ENCODE results near the gene FGD1.

Gene FGD1

GRCh38 chrX:54416965-54417364 is 79.1 kb downstream of the FGD1 start:
- Histone ChIP-seq H3K4me3 (ENCODE audit: severe bottlenecking) (no peak overlapping the region), H3K4me1 (ENCODE audit: insufficient read depth, poor library complexity, severe bottlenecking) (no peaks in the 10 kb centered on the region), H3K27ac (ENCODE audit: poor library complexity, severe bottlenecking) (no peak overlapping the region), H3K27me3 (ENCODE audit: insufficient read depth, poor library complexity, severe bottlenecking) (no peaks in the 10 kb centered on the region), H3K36me3 (ENCODE audit: low read depth) (no peaks in the 10 kb centered on the region), H3K9me3 (ENCODE audit: severe bottlenecking) (no peaks in the 10 kb centered on the region)
- no peak for TF ChIP-seq CTCF (IDR thresholded peaks at IDR 0.05; ENCODE audit: poor library complexity, severe bottlenecking)
- DNase-seq (ENCODE audit: low spot score) (no peak), ATAC-seq (ENCODE audit: low read depth) (no peak)

GRCh38 chrX:54415534-54416350 is 80.3 kb downstream of the FGD1 start:
- DNase-seq (ENCODE audit: low spot score): no peak
- no peak overlapping the region for H3K4me3 ChIP-seq (ENCODE audit: severe bottlenecking)
- no peak for ATAC-seq (ENCODE audit: low read depth)
- no peaks in the 10 kb centered on the region for H3K36me3 ChIP-seq (ENCODE audit: low read depth)
- no peak overlapping the region for H3K27ac ChIP-seq (ENCODE audit: poor library complexity, severe bottlenecking)
- TF ChIP-seq CTCF (IDR thresholded peaks at IDR 0.05; ENCODE audit: poor library complexity, severe bottlenecking): no peak
- no peaks in the 10 kb centered on the region for H3K9me3 ChIP-seq (ENCODE audit: severe bottlenecking)
- H3K4me1 ChIP-seq (ENCODE audit: insufficient read depth, poor library complexity, severe bottlenecking): no peaks in the 10 kb centered on the region
- no peaks in the 10 kb centered on the region for H3K27me3 ChIP-seq (ENCODE audit: insufficient read depth, poor library complexity, severe bottlenecking)

GRCh38 chrX:54413753-54414152 is 82.3 kb downstream of the FGD1 start:
- H3K4me1 ChIP-seq (ENCODE audit: insufficient read depth, poor library complexity, severe bottlenecking): no peaks in the 10 kb centered on the region
- no peaks in the 10 kb centered on the region for H3K9me3 ChIP-seq (ENCODE audit: severe bottlenecking)
- DNase-seq (ENCODE audit: low spot score) (no peak), ATAC-seq (ENCODE audit: low read depth) (no peak)
- no peak for TF ChIP-seq CTCF (IDR thresholded peaks at IDR 0.05; ENCODE audit: poor library complexity, severe bottlenecking)
- no peak overlapping the region for H3K27ac ChIP-seq (ENCODE audit: poor library complexity, severe bottlenecking)
- H3K4me3 ChIP-seq (ENCODE audit: severe bottlenecking): no peak overlapping the region
- H3K27me3 ChIP-seq (ENCODE audit: insufficient read depth, poor library complexity, severe bottlenecking): no peaks in the 10 kb centered on the region
- H3K36me3 ChIP-seq (ENCODE audit: low read depth): no peaks in the 10 kb centered on the region

- no peaks in the 10 kb centered on the region for H3K27me3 ChIP-seq (ENCODE audit: insufficient read depth, poor library complexity, severe bottlenecking)
- no peaks in the 10 kb centered on the region for H3K36me3 ChIP-seq (ENCODE audit: low read depth)
- H3K27ac ChIP-seq (ENCODE audit: poor library complexity, severe bottlenecking): no peak overlapping the region
- TF ChIP-seq CTCF (IDR thresholded peaks at IDR 0.05; ENCODE audit: poor library complexity, severe bottlenecking): no peak
- DNase-seq (ENCODE audit: low spot score) (no peak), ATAC-seq (ENCODE audit: low read depth) (no peak)
- no peak overlapping the region for H3K4me3 ChIP-seq (ENCODE audit: severe bottlenecking)
- no peaks in the 10 kb centered on the region for H3K9me3 ChIP-seq (ENCODE audit: severe bottlenecking)
- no peaks in the 10 kb centered on the region for H3K4me1 ChIP-seq (ENCODE audit: insufficient read depth, poor library complexity, severe bottlenecking)
Observed at GRCh38 chrX:54411732-54412131, 84.3 kb downstream of the FGD1 start.

- no peak for ATAC-seq (ENCODE audit: low read depth)
- Histone ChIP-seq H3K36me3 (ENCODE audit: low read depth) (no peaks in the 10 kb centered on the region), H3K9me3 (ENCODE audit: severe bottlenecking) (no peaks in the 10 kb centered on the region), H3K4me3 (ENCODE audit: severe bottlenecking) (no peak overlapping the region), H3K27me3 (ENCODE audit: insufficient read depth, poor library complexity, severe bottlenecking) (no peaks in the 10 kb centered on the region), H3K27ac (ENCODE audit: poor library complexity, severe bottlenecking) (no peak overlapping the region), H3K4me1 (ENCODE audit: insufficient read depth, poor library complexity, severe bottlenecking) (no peaks in the 10 kb centered on the region)
- no peak for DNase-seq (ENCODE audit: low spot score)
- no peak for TF ChIP-seq CTCF (IDR thresholded peaks at IDR 0.05; ENCODE audit: poor library complexity, severe bottlenecking)
Observed at GRCh38 chrX:54407266-54407665, 88.8 kb downstream of the FGD1 start.

All from RWPE2 (cell line).